Measurements from ENCODE around the gene GABPB1. TPM values are rescaled to one million over a fixed set of nuclear protein-coding genes. Genes with fewer than 3 reads are reported as not detected.

GABPB1 gene
- polyA plus RNA-seq, 3 donors: 12.9 to 15.1 (median 14.9) TPM

GRCh38 chr15:50275091-50275490 lies 79.9 kb downstream of the GABPB1 start:
- Histone ChIP-seq H3K27ac (ENCODE audit: low read depth in 1 of 2, low read length in 2 of 2) (no peak overlapping the region), H3K36me3 (replicated peaks in 1 of 2; ENCODE audit: control insufficient read depth in 1 of 2, insufficient read depth in 2 of 2, low read length in 2 of 2) (peaks cover 0 to under 1% of the 10 kb centered on the region in 2 donors), H2AFZ (ENCODE audit: insufficient read depth, low read depth, low read length, poor library complexity, severe bottlenecking) (no peak overlapping the region), H3K4me1 (ENCODE audit: control insufficient read depth in 1 of 2, insufficient read depth in 2 of 2, low read length in 2 of 2) (peaks cover 17 to 32% of the 10 kb centered on the region in 2 donors), H3K4me3 (replicated peaks in 1 of 3; ENCODE audit: low read depth in 2 of 3, low read length in 3 of 3) (no peak overlapping the region), H3K9me3 (replicated peaks in 1 of 2; ENCODE audit: control insufficient read depth in 1 of 2, insufficient read depth in 1 of 2, low read length in 2 of 2) (no peaks in the 10 kb centered on the region), H4K20me1 (ENCODE audit: insufficient read depth, low read length) (no peaks in the 10 kb centered on the region), H3K4me2 (replicated peaks; ENCODE audit: extremely low read depth, low read length, poor library complexity, severe bottlenecking) (no peak overlapping the region), H3K27me3 (ENCODE audit: control insufficient read depth in 2 of 2, insufficient read depth in 2 of 2, low read length in 2 of 2) (no peaks in the 10 kb centered on the region), H3K9ac (ENCODE audit: insufficient read depth, low read length, poor library complexity, severe bottlenecking) (no peak overlapping the region), H3K79me2 (ENCODE audit: insufficient read depth, low read length) (no peaks in the 10 kb centered on the region)
- TF ChIP-seq, protein P1, sequence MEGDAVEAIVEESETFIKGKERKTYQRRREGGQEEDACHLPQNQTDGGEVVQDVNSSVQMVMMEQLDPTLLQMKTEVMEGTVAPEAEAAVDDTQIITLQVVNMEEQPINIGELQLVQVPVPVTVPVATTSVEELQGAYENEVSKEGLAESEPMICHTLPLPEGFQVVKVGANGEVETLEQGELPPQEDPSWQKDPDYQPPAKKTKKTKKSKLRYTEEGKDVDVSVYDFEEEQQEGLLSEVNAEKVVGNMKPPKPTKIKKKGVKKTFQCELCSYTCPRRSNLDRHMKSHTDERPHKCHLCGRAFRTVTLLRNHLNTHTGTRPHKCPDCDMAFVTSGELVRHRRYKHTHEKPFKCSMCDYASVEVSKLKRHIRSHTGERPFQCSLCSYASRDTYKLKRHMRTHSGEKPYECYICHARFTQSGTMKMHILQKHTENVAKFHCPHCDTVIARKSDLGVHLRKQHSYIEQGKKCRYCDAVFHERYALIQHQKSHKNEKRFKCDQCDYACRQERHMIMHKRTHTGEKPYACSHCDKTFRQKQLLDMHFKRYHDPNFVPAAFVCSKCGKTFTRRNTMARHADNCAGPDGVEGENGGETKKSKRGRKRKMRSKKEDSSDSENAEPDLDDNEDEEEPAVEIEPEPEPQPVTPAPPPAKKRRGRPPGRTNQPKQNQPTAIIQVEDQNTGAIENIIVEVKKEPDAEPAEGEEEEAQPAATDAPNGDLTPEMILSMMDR (IDR thresholded peaks at IDR 0.05): no peak
- H3K4me3 Mint-ChIP-seq: no peak overlapping the region
- no peak overlapping the region for H3K27ac Mint-ChIP-seq
- no CpG with 5 or more reads among the region's 2 CpGs for WGBS (ENCODE audit: insufficient coverage)
- H3K27me3 Mint-ChIP-seq (ENCODE audit: low read depth in 3 of 3): no peaks in the 10 kb centered on the region
- intact Hi-C loops (cut with micrococcal nuclease): no loop called here
- H3K4me1 Mint-ChIP-seq: peaks cover 31% of the 10 kb centered on the region
- H3K9me3 Mint-ChIP-seq: no peaks in the 10 kb centered on the region
- peaks cover 0 to 9% of the 10 kb centered on the region in 2 donors for H3K36me3 Mint-ChIP-seq
- DNase-seq: no peak

- intact Hi-C loops (cut with micrococcal nuclease): no loop called here
- Mint-ChIP-seq H3K36me3 (no peaks in the 10 kb centered on the region), H3K9me3 (peaks cover 0 to 5% (median 3%) of the 10 kb centered on the region in 7 donors), H3K4me1 (peaks cover 9% of the 10 kb centered on the region), H3K27me3 (ENCODE audit: low read depth in 3 of 3) (peaks cover 0 to 6% (median 2%) of the 10 kb centered on the region in 3 donors), H3K4me3 (no peak overlapping the region), H3K27ac (no peak overlapping the region)
- H3K4me3 ChIP-seq (replicated peaks in 1 of 3; ENCODE audit: low read depth in 2 of 3, low read length in 3 of 3): no peak overlapping the region
- H3K36me3 ChIP-seq (replicated peaks in 1 of 2; ENCODE audit: control insufficient read depth in 1 of 2, insufficient read depth in 2 of 2, low read length in 2 of 2): no peaks in the 10 kb centered on the region
- H2AFZ ChIP-seq (ENCODE audit: insufficient read depth, low read depth, low read length, poor library complexity, severe bottlenecking): no peak overlapping the region
- no peak overlapping the region for H3K4me2 ChIP-seq (replicated peaks; ENCODE audit: extremely low read depth, low read length, poor library complexity, severe bottlenecking)
- DNase-seq: no peak
- WGBS (ENCODE audit: insufficient coverage): no CpG with 5 or more reads among the region's 2 CpGs
- H4K20me1 ChIP-seq (ENCODE audit: insufficient read depth, low read length): no peaks in the 10 kb centered on the region
- TF ChIP-seq, protein P1 (IDR thresholded peaks at IDR 0.05): no peak
- H3K9me3 ChIP-seq (replicated peaks in 1 of 2; ENCODE audit: control insufficient read depth in 1 of 2, insufficient read depth in 1 of 2, low read length in 2 of 2): no peaks in the 10 kb centered on the region
- peaks cover 4 to 5% of the 10 kb centered on the region in 2 donors for H3K4me1 ChIP-seq (ENCODE audit: control insufficient read depth in 1 of 2, insufficient read depth in 2 of 2, low read length in 2 of 2)
- no peak overlapping the region for H3K27ac ChIP-seq (ENCODE audit: low read depth in 1 of 2, low read length in 2 of 2)
- no peaks in the 10 kb centered on the region for H3K79me2 ChIP-seq (ENCODE audit: insufficient read depth, low read length)
- no peak overlapping the region for H3K9ac ChIP-seq (ENCODE audit: insufficient read depth, low read length, poor library complexity, severe bottlenecking)
- no peaks in the 10 kb centered on the region for H3K27me3 ChIP-seq (ENCODE audit: control insufficient read depth in 2 of 2, insufficient read depth in 2 of 2, low read length in 2 of 2)
Measured at GRCh38 chr15:50267577-50267976, 87.4 kb downstream of the GABPB1 start.
